ENCODE measurements around the gene KBTBD6. TPM values are rescaled to one million over a fixed set of nuclear protein-coding genes. Genes with fewer than 3 reads are reported as not detected.

Gene KBTBD6
- total and polyA plus RNA-seq, 9 donors: 8.6 to 14.6 (median 11.3) TPM

- 85% methylated on average over 2 of the region's 4 CpGs for WGBS (ENCODE audit: insufficient coverage)
- no peak overlapping the region for H3K4me3 ChIP-seq (ENCODE audit: low read length)
- no peaks in the 10 kb centered on the region for H3K4me1 ChIP-seq (ENCODE audit: control insufficient read depth, insufficient read depth, low read length)
- H3K27ac ChIP-seq (ENCODE audit: low read length): no peak overlapping the region
- H3K9me3 ChIP-seq (replicated peaks; ENCODE audit: control insufficient read depth, low read depth, low read length): peaks cover 4% of the 10 kb centered on the region
- DNase-seq: no peak
- no peaks in the 10 kb centered on the region for H3K36me3 ChIP-seq (ENCODE audit: control insufficient read depth, insufficient read depth, low read length)
- H3K27me3 ChIP-seq (ENCODE audit: control insufficient read depth, insufficient read depth, low read length): no peaks in the 10 kb centered on the region
These were observed 24.6 kb upstream of the KBTBD6 start for GRCh38 chr13:41157048-41157717.

GRCh38 chr13:41156620-41157019, 24.0 kb upstream of the KBTBD6 start:
- DNase-seq: no peak
- H3K9me3 ChIP-seq (replicated peaks; ENCODE audit: control insufficient read depth, low read depth, low read length): peaks cover 9% of the 10 kb centered on the region
- H3K27me3 ChIP-seq (ENCODE audit: control insufficient read depth, insufficient read depth, low read length): no peaks in the 10 kb centered on the region
- H3K27ac ChIP-seq (ENCODE audit: low read length): no peak overlapping the region
- no peaks in the 10 kb centered on the region for H3K4me1 ChIP-seq (ENCODE audit: control insufficient read depth, insufficient read depth, low read length)
- no peak overlapping the region for H3K4me3 ChIP-seq (ENCODE audit: low read length)
- no CpG with 5 or more reads among the region's 2 CpGs for WGBS (ENCODE audit: insufficient coverage)
- no peaks in the 10 kb centered on the region for H3K36me3 ChIP-seq (ENCODE audit: control insufficient read depth, insufficient read depth, low read length)

- H3K27ac ChIP-seq (ENCODE audit: low read length): no peak overlapping the region
- peaks cover 25% of the 10 kb centered on the region for H3K9me3 ChIP-seq (replicated peaks; ENCODE audit: control insufficient read depth, low read depth, low read length)
- no peak overlapping the region for H3K4me3 ChIP-seq (ENCODE audit: low read length)
- DNase-seq: no peak
- peaks cover 2% of the 10 kb centered on the region for H3K36me3 ChIP-seq (ENCODE audit: control insufficient read depth, insufficient read depth, low read length)
- no peaks in the 10 kb centered on the region for H3K27me3 ChIP-seq (ENCODE audit: control insufficient read depth, insufficient read depth, low read length)
- H3K4me1 ChIP-seq (ENCODE audit: control insufficient read depth, insufficient read depth, low read length): no peaks in the 10 kb centered on the region
These were observed 21.4 kb upstream of the KBTBD6 start for GRCh38 chr13:41154042-41154441.

GRCh38 chr13:41152005-41152404, 19.4 kb upstream of the KBTBD6 start:
- no peak overlapping the region for H3K4me3 ChIP-seq (ENCODE audit: low read length)
- peaks cover 2% of the 10 kb centered on the region for H3K36me3 ChIP-seq (ENCODE audit: control insufficient read depth, insufficient read depth, low read length)
- peaks cover 37% of the 10 kb centered on the region for H3K9me3 ChIP-seq (replicated peaks; ENCODE audit: control insufficient read depth, low read depth, low read length)
- no peak overlapping the region for H3K27ac ChIP-seq (ENCODE audit: low read length)
- no peaks in the 10 kb centered on the region for H3K4me1 ChIP-seq (ENCODE audit: control insufficient read depth, insufficient read depth, low read length)
- no peak for DNase-seq
- WGBS (ENCODE audit: insufficient coverage): 100% methylated on average over 1 of the region's 3 CpGs
- H3K27me3 ChIP-seq (ENCODE audit: control insufficient read depth, insufficient read depth, low read length): no peaks in the 10 kb centered on the region

- 81% methylated on average over 2 of the region's 2 CpGs for WGBS (ENCODE audit: insufficient coverage)
- H3K36me3 ChIP-seq (ENCODE audit: control insufficient read depth, insufficient read depth, low read length): peaks cover 2% of the 10 kb centered on the region
- DNase-seq: no peak
- H3K4me1 ChIP-seq (ENCODE audit: control insufficient read depth, insufficient read depth, low read length): no peaks in the 10 kb centered on the region
- H3K27me3 ChIP-seq (ENCODE audit: control insufficient read depth, insufficient read depth, low read length): no peaks in the 10 kb centered on the region
- no peak overlapping the region for H3K4me3 ChIP-seq (ENCODE audit: low read length)
- no peak overlapping the region for H3K27ac ChIP-seq (ENCODE audit: low read length)
- H3K9me3 ChIP-seq (replicated peaks; ENCODE audit: control insufficient read depth, low read depth, low read length): peaks cover 37% of the 10 kb centered on the region
These were observed 17.5 kb upstream of the KBTBD6 start for GRCh38 chr13:41150058-41150457.

GRCh38 chr13:41148419-41149283, 16.0 kb upstream of the KBTBD6 start:
- DNase-seq: no peak
- no peaks in the 10 kb centered on the region for H3K4me1 ChIP-seq (ENCODE audit: control insufficient read depth, insufficient read depth, low read length)
- peaks cover 37% of the 10 kb centered on the region for H3K9me3 ChIP-seq (replicated peaks; ENCODE audit: control insufficient read depth, low read depth, low read length)
- peaks cover 2% of the 10 kb centered on the region for H3K36me3 ChIP-seq (ENCODE audit: control insufficient read depth, insufficient read depth, low read length)
- no peak overlapping the region for H3K27ac ChIP-seq (ENCODE audit: low read length)
- 67% methylated on average over 1 of the region's 3 CpGs for WGBS (ENCODE audit: insufficient coverage)
- H3K4me3 ChIP-seq (ENCODE audit: low read length): no peak overlapping the region
- H3K27me3 ChIP-seq (ENCODE audit: control insufficient read depth, insufficient read depth, low read length): no peaks in the 10 kb centered on the region

GRCh38 chr13:41145136-41145908, 12.7 kb upstream of the KBTBD6 start:
- peaks cover 25% of the 10 kb centered on the region for H3K9me3 ChIP-seq (replicated peaks; ENCODE audit: control insufficient read depth, low read depth, low read length)

GRCh38 chr13:41144576-41144975, 12.0 kb upstream of the KBTBD6 start:
- Histone ChIP-seq H3K4me3 (ENCODE audit: low read length) (no peak overlapping the region), H3K36me3 (ENCODE audit: control insufficient read depth, insufficient read depth, low read length) (no peaks in the 10 kb centered on the region), H3K27me3 (ENCODE audit: control insufficient read depth, insufficient read depth, low read length) (no peaks in the 10 kb centered on the region), H3K4me1 (ENCODE audit: control insufficient read depth, insufficient read depth, low read length) (no peaks in the 10 kb centered on the region), H3K27ac (ENCODE audit: low read length) (no peak overlapping the region), H3K9me3 (replicated peaks; ENCODE audit: control insufficient read depth, low read depth, low read length) (peaks cover 17% of the 10 kb centered on the region)
- no peak for DNase-seq
- no CpG with 5 or more reads among the region's 2 CpGs for WGBS (ENCODE audit: insufficient coverage)

More at GRCh38 chr13:41145136-41145908, 12.7 kb upstream of the KBTBD6 start:
- H3K4me3 ChIP-seq (ENCODE audit: low read length): no peak overlapping the region
- H3K27me3 ChIP-seq (ENCODE audit: control insufficient read depth, insufficient read depth, low read length): no peaks in the 10 kb centered on the region
- DNase-seq: no peak
- peaks cover 2% of the 10 kb centered on the region for H3K36me3 ChIP-seq (ENCODE audit: control insufficient read depth, insufficient read depth, low read length)
- no peaks in the 10 kb centered on the region for H3K4me1 ChIP-seq (ENCODE audit: control insufficient read depth, insufficient read depth, low read length)
- WGBS (ENCODE audit: insufficient coverage): 89% methylated on average over 2 of the region's 4 CpGs
- no peak overlapping the region for H3K27ac ChIP-seq (ENCODE audit: low read length)

GRCh38 chr13:41139296-41139966, 6.8 kb upstream of the KBTBD6 start:
- no peak overlapping the region for H3K4me3 ChIP-seq (ENCODE audit: low read length)
- no peaks in the 10 kb centered on the region for H3K4me1 ChIP-seq (ENCODE audit: control insufficient read depth, insufficient read depth, low read length)
- no peak overlapping the region for H3K27ac ChIP-seq (ENCODE audit: low read length)
- no peaks in the 10 kb centered on the region for H3K9me3 ChIP-seq (replicated peaks; ENCODE audit: control insufficient read depth, low read depth, low read length)
- WGBS (ENCODE audit: insufficient coverage): no CpG with 5 or more reads among the region's 3 CpGs
- H3K36me3 ChIP-seq (ENCODE audit: control insufficient read depth, insufficient read depth, low read length): no peaks in the 10 kb centered on the region
- no peak for DNase-seq
- H3K27me3 ChIP-seq (ENCODE audit: control insufficient read depth, insufficient read depth, low read length): no peaks in the 10 kb centered on the region

All from muscle of leg (tissue), 11 donors.